Measurements from ENCODE around the gene GRK2. TPM values are rescaled to one million over a fixed set of nuclear protein-coding genes. Genes with fewer than 3 reads are reported as not detected.

GRK2 gene
- total RNA-seq, 1 experiment from 2014 or later: 40.7 TPM

DNA sequence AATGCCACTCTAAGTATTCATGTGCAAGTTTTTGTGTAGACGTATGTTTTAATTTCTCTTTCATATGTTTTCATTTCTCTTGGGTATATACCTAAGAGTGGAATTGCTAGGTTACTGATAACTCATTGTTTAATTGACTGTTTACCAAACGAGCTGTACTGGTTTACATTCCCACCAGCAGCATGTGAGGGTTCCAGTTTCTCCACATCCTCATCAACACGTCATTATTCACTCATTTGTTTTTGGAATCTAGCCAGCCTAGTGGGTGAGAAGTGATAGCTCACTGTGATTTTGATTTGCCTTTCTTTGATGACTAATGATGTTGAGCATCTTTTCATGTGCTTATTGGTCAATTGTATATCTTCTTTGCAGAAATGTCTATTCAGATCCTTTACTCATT, 26.8 kb downstream of the GRK2 start:
- no peak for DNase-seq (ENCODE audit: extremely low read depth, low read depth)

DNA sequence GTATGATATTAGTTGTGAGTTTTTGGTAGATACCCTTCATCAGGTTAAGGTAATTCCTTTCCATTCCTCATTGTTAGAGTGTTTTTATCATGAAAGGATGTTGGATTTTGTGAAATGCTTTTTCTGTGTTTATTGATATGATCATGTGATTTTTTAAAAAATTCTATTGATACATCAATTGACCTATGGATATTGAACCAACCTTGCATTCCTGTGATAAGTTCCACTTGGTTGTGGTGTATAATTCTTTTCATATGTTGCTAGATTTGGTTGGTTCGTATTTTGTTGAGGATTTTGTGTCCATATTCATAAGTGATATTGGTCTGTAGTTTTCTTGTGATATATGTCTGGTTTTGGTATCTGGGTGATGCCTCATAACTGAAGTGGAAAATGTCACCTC, 29.6 kb downstream of the GRK2 start:
- DNase-seq (ENCODE audit: extremely low read depth, low read depth): no peak

DNA sequence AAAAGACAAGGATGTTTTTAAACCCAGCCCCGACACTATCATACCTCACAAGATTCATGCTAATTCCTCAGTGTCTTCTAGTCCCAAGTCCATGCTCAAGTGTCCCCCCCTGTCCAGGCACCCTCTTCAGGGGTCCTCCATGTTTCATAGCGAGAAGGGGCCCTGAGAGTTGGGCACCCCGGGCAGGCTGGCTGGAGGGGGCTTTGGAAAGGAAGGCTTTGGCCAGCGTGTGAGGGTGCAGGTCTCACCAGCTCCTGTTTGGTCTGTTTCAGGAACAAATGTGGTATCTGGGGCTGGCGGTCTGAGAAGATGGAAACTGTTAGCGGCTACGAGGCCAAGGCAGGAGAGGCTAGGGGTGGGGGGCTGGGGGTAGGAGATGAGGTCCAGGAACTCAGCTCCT, 32.5 kb downstream of the GRK2 start:
- no peak for DNase-seq (ENCODE audit: extremely low read depth, low read depth)

DNA sequence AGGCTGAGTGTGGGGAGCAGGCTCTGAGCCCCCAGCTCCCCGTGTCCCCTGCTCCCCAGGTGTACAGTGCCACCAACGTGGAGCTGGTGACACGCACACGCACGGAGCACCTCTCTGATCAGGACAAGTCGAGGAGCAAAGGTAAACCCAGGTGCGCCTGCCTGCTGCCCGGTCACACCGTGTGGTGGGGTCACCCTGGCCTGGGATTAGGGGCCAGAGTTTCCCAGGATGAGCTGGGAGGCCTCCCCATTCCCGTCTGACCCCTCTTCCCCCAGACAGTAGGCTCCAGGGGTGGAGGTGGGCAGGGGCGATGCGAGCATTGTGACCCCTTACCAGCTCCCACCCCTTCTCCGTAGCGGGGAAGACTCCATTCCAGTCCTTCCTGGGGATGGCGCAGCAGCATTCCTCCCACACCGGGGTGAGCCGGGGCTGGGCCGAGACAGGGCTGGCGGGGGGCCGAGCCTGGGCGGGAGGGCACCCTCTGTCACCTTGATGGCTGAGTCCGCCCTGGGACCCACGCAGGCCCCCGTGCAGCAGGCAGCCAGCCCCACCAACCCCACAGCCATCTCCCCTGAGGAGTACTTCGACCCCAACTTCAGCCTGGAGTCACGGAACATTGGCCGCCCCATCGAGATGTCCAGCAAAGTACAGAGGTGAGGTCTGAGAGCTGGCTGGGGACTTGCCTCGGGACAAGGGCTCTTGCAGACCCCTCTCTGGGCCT, 33.4 kb downstream of the GRK2 start:
- no peak for DNase-seq (ENCODE audit: extremely low read depth, low read depth)

GRCh38 chr11:67300256-67300755, 34.0 kb downstream of the GRK2 start:
- DNase-seq (ENCODE audit: extremely low read depth, low read depth): no peak

- no peak for DNase-seq (ENCODE audit: extremely low read depth, low read depth)
Measured at GRCh38 chr11:67300756-67301312, 34.6 kb downstream of the GRK2 start.

DNA sequence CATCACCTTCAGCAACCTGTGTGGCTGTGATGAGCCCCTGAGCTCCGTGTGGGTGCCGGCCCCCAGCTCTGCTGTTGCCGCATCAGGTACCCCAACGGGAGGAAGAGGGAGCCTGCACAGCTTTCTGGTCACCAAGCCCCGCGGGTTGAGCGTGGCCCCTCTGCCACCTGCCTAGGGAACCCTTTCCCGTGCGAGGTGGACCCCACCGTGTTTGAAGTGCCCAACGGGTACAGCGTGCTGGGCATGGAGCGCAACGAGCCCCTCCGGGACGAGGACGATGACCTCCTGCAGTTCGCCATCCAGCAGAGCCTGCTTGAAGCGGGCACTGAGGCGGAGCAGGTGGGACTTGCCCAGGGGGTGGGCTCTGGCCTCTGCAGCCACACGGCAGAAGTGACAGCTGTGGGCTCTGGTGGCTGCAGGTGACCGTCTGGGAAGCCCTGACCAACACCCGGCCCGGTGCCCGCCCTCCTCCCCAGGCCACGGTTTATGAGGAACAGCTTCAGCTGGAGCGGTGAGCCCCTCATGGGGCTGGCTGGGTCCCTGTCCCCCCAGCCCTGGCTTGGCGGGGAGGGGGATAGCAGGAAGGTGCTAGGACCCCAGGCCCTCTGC, 35.1 kb downstream of the GRK2 start:
- no peak for DNase-seq (ENCODE audit: extremely low read depth, low read depth)

GRCh38 chr11:67301951-67302516, 35.8 kb downstream of the GRK2 start:
- DNase-seq (ENCODE audit: extremely low read depth, low read depth): peak; percentile 34

GRCh38 chr11:67302571-67303131, 36.4 kb downstream of the GRK2 start:
- DNase-seq (ENCODE audit: extremely low read depth, low read depth): peak; percentile 4

DNA sequence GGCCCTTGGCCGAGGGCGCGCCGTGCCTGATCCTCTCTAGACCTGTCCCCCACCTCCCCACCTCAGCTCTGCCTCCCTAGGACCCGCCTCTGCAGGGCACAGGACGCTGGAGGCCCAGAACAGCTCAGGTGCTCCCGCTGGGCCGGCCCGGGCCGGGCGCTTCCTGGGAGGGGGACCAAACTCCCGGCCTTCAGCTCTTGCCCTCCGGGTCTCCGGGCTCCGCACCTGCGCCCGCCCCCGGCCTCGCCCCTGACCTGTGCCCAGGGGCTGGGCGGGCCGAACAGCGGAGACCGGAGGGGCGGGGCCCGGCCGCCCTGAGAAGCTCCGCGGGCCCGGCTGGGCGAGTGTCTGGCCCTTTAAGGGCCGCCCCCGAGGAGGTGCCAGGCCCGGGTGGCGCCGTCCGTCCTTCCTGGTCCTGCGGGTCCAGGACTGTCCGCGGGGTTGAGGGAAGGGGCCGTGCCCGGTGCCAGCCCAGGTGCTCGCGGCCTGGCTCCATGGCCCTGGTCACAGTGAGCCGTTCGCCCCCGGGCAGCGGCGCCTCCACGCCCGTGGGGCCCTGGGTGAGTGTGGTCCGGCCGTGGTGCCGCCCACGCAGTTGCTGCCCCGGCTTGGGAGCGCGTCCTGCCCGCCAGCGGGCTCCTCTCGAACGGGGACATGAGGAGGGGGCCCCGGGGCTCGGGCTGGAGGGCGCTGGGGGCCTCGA, 37.0 kb downstream of the GRK2 start, which contains the start of gene SSH3:
TSS of gene SSH3 (plus strand) at position 399 of the 703 bp plus-strand sequence. CDS start at position 495, 96 bp downstream.
- peak; percentile 42 for DNase-seq (ENCODE audit: extremely low read depth, low read depth)

GRCh38 chr11:67303835-67304411, 37.6 kb downstream of the GRK2 start:
- no peak for DNase-seq (ENCODE audit: extremely low read depth, low read depth)

GRCh38 chr11:67304511-67305113, 38.3 kb downstream of the GRK2 start:
- no peak for DNase-seq (ENCODE audit: extremely low read depth, low read depth)

DNA sequence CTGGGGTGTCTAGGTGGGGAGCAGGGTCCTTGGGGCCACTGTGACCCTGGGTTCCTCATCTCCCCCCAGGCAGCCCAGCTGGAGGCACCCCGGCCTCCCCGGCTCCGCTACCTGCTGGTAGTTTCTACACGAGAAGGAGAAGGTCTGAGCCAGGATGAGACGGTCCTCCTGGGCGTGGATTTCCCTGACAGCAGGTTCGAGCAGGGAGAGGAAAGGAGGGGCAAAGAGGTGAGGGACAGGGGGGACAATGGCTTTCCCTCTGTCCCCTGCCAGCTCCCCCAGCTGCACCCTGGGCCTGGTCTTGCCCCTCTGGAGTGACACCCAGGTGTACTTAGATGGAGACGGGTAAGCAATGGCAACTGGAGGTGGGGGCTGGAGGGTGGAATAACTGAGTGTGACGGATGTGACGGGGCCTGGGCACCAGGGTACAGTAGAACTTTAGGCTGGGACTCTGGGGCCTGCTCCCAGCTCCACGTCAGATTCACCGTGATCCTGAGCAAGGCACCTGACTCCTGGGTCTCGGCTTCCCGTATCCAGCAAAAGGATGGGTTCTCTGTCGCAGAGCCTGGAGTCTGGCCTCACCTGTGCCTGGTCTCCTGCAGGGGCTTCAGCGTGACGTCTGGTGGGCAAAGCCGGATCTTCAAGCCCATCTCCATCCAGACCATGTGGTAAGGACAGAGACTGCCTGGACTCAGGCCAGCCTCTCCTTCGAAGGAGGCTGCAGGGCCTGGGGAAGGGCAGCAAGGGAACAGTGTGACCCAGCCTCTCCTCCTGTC, 40.7 kb downstream of the GRK2 start:
- DNase-seq (ENCODE audit: extremely low read depth, low read depth): no peak

GRCh38 chr11:67307545-67308001, 41.3 kb downstream of the GRK2 start:
- DNase-seq (ENCODE audit: extremely low read depth, low read depth): no peak

GRCh38 chr11:67308031-67308866, 42.0 kb downstream of the GRK2 start:
- no peak for DNase-seq (ENCODE audit: extremely low read depth, low read depth)

DNA sequence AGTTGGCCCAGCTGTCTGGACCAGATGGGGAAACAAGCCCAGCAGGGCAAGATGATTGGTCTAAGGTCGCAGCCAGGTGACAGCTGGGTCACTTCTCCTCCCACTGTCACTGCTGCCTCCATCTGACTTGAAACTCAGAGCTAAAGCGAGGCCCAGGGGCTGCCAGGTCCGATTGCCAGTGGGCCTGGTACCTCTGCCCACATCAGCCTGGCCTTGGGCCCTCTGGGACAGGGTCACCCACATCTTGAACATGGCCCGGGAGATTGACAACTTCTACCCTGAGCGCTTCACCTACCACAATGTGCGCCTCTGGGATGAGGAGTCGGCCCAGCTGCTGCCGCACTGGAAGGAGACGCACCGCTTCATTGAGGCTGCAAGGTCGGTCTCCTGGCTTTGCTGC, 42.9 kb downstream of the GRK2 start:
- DNase-seq (ENCODE audit: extremely low read depth, low read depth): no peak

DNA sequence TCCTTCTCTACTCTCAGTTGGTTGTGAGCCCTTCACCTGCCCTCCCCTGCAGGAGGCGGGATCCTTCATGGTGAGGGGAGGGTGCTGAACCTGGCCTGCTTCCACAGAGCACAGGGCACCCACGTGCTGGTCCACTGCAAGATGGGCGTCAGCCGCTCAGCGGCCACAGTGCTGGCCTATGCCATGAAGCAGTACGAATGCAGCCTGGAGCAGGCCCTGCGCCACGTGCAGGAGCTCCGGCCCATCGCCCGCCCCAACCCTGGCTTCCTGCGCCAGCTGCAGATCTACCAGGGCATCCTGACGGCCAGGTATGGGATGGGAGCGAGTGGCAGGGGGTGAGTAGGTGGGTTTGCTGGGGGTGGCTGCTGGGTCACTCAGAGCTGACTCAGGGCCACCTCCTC, 43.4 kb downstream of the GRK2 start:
- no peak for DNase-seq (ENCODE audit: extremely low read depth, low read depth)
